GM23338 (cell line): Measurements from ENCODE around the gene ECE1. TPM values are rescaled to one million over a fixed set of nuclear protein-coding genes. Genes with fewer than 3 reads are reported as not detected.

Experiments
- ATAC-seq: fragments of 200-7000 bp; cut with Tn5 transposase; 3 replicates; pipeline ENCODE4 v1.9.1; 2020
- DNase-seq: peaks from one replicate; pipeline ENCODE4 v3.0.0-alpha.2; 2015; ENCODE audit warnings: low spot score
- H2AFZ ChIP-seq: fragments of 200-600 bp; sonication (generic); 2 replicates; pipeline ENCODE4 v1.8.0; 2016; ENCODE audit warnings: antibody characterized with exemption, mild to moderate bottlenecking, moderate library complexity
- H3F3A ChIP-seq: fragments of 200-600 bp; sonication (generic); replicated peaks from 2 replicates; pipeline ENCODE4 v1.8.0; 2017; ENCODE audit warnings: antibody characterized with exemption, mixed run types, low read depth
- H3K27ac ChIP-seq: fragments of 200-600 bp; sonication (generic); 2 replicates; pipeline ENCODE4 v1.6.1; 2016; ENCODE audit warnings: low read depth
- H3K27me3 ChIP-seq: fragments of 200-600 bp; sonication (generic); 2 replicates; pipeline ENCODE4 v1.8.0; 2016; ENCODE audit warnings: mild to moderate bottlenecking, mixed run types, moderate library complexity; ENCODE audit not compliant: insufficient read depth
- H3K36me3 ChIP-seq: fragments of 200-600 bp; sonication (generic); 2 replicates; pipeline ENCODE4 v1.8.0; 2016; ENCODE audit warnings: mild to moderate bottlenecking; ENCODE audit not compliant: insufficient read depth
- H3K4me1 ChIP-seq: fragments of 200-600 bp; sonication (generic); 2 replicates; pipeline ENCODE4 v1.8.0; 2016; ENCODE audit warnings: mild to moderate bottlenecking, moderate library complexity; ENCODE audit not compliant: insufficient read depth
- H3K4me2 ChIP-seq: fragments of 200-600 bp; sonication (generic); 2 replicates; pipeline ENCODE4 v1.7.1; 2017; ENCODE audit warnings: mixed run types
- H3K4me3 ChIP-seq: fragments of 200-600 bp; sonication (generic); 2 replicates; pipeline ENCODE4 v1.6.1; 2016; ENCODE audit warnings: mixed run types
- H3K79me2 ChIP-seq: fragments of 200-600 bp; sonication (generic); replicated peaks from 2 replicates; pipeline ENCODE4 v1.8.0; 2017; ENCODE audit warnings: mild to moderate bottlenecking; ENCODE audit not compliant: insufficient read depth
- H3K9me2 ChIP-seq: fragments of 200-600 bp; sonication (generic); 2 replicates; pipeline ENCODE4 v1.8.0; 2017; ENCODE audit not compliant: insufficient read depth
- H4K20me1 ChIP-seq: fragments of 200-600 bp; sonication (generic); replicated peaks from 2 replicates; pipeline ENCODE4 v1.8.0; 2017; ENCODE audit warnings: mild to moderate bottlenecking; ENCODE audit not compliant: insufficient read depth
- H3K27ac Mint-ChIP-seq: 2 replicates; pipeline ENCODE4 v1.8.0; 2020; ENCODE audit warnings: inconsistent platforms, mild to moderate bottlenecking, moderate library complexity, mixed read lengths
- H3K27me3 Mint-ChIP-seq: 3 replicates; pipeline ENCODE4 v1.8.0; 2022; ENCODE audit warnings: low read depth, mild to moderate bottlenecking, moderate library complexity, mixed read lengths, inconsistent platforms; ENCODE audit not compliant: insufficient read depth, poor library complexity
- H3K36me3 Mint-ChIP-seq: 3 replicates; pipeline ENCODE4 v1.8.0; 2021; ENCODE audit warnings: low read depth, mild to moderate bottlenecking, inconsistent platforms, moderate library complexity, mixed read lengths
- H3K4me1 Mint-ChIP-seq: 3 replicates; pipeline ENCODE4 v1.8.0; 2020; ENCODE audit warnings: mild to moderate bottlenecking, inconsistent platforms, mixed read lengths
- H3K4me3 Mint-ChIP-seq: 3 replicates; pipeline ENCODE4 v1.8.0; 2021; ENCODE audit warnings: moderate library complexity, mild to moderate bottlenecking, inconsistent platforms, mixed read lengths
- H3K9me3 Mint-ChIP-seq: 3 replicates; pipeline ENCODE4 v1.8.0; 2020; ENCODE audit warnings: moderate library complexity, mild to moderate bottlenecking, inconsistent platforms, mixed read lengths
- CREB1 ChIP-seq: fragments of 250-450 bp; sonication (Bioruptor Pico); IDR thresholded peaks from 2 replicates; pipeline ENCODE4 v1.5.0; 2020; ENCODE audit warnings: low read depth, mild to moderate bottlenecking, moderate library complexity
- NANOG ChIP-seq: IDR thresholded peaks from 2 replicates; pipeline ENCODE4 v1.6.1; 2016; ENCODE audit warnings: antibody characterized with exemption, borderline replicate concordance
- POLR2AphosphoS5 ChIP-seq: IDR thresholded peaks from 2 replicates; pipeline ENCODE4 v1.6.1; 2016; ENCODE audit warnings: antibody characterized with exemption, low read depth
- REST ChIP-seq: IDR thresholded peaks from one replicate; pipeline ENCODE4 v1.6.1; 2018; ENCODE audit warnings: antibody characterized with exemption; ENCODE audit not compliant: unreplicated experiment
- STAT1 ChIP-seq: IDR thresholded peaks from one replicate; pipeline ENCODE4 v1.6.1; 2016; ENCODE audit warnings: antibody characterized with exemption; ENCODE audit not compliant: unreplicated experiment
- ZNF114 ChIP-seq: fragments of 250-450 bp; sonication (Bioruptor Pico); IDR thresholded peaks from 2 replicates; pipeline ENCODE4 v1.5.0; 2020; ENCODE audit warnings: mild to moderate bottlenecking, moderate library complexity
- ZNF331 ChIP-seq: fragments of 250-450 bp; sonication (Bioruptor Pico); IDR thresholded peaks from 2 replicates; pipeline ENCODE4 v1.5.0; 2020; ENCODE audit warnings: low read depth, mild to moderate bottlenecking, moderate library complexity
- polyA plus RNA-seq: library from polyadenylated mRNA; unstranded; fragments of >200 nt; fragmentation: Nextera tagmentation; extraction: Ambion mirVana; gene quantifications from 2 replicates; pipeline ENCODE4 v1.2.1, GENCODE V29; 2016
- total RNA-seq: library from RNA; depleted of rRNA; stranded (reverse); fragments of >200 nt; shearing (Covaris generic); gene quantifications from 2 replicates; pipeline ENCODE4 v1.2.3, GENCODE V29; 2014

ECE1 gene
- total and polyA plus RNA-seq, 2 experiments from 2014 or later, result 11.0 to 45.0 TPM

DNA sequence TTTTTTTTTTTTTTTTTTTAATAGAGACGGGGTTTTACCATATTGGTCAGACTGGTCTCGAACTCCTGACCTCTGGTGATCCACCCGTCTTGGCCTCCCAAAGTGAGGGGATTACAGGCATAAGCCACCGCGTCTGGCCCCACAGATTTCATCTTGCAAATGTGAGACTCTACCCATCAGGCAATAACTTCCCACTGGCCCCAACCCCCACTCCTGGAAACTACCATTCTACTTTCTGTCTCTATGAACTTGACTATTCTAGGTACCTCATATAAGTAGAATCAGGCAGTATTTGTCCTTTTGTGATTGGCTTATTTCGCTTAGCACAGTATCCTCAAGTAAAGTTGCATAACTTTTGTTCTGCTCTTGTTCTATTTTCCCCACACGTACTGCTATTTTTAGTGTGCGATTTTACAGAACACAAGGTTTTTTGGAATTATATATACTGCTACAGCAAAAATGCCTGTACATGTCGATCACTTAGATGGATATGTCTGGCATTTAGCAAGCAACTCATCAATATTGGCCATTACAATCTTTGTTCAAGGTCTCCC lies 40.2 kb downstream of the ECE1 start:
- Mint-ChIP-seq H3K9me3 (no peaks in the 10 kb centered on the region; the same call in 2 of the 3 replicates), H3K27ac (peak overlapping the region; percentile 58; the same call in 1 of the 2 replicates), H3K27me3 (peaks cover 8% of the 10 kb centered on the region), H3K36me3 (peaks cover 8% of the 10 kb centered on the region; the same call in 2 of the 3 replicates), H3K4me1 (no peaks in the 10 kb centered on the region), H3K4me3 (no peak overlapping the region)
- Histone ChIP-seq H3K4me1 (no peaks in the 10 kb centered on the region), H3F3A (no peaks in the 10 kb centered on the region), H3K4me2 (no peak overlapping the region), H3K27ac (no peak overlapping the region), H3K27me3 (no peaks in the 10 kb centered on the region), H3K79me2 (no peaks in the 10 kb centered on the region), H4K20me1 (peaks cover 8% of the 10 kb centered on the region; the same call in 1 of the 2 replicates), H3K9me2 (no peaks in the 10 kb centered on the region), H3K4me3 (no peak overlapping the region), H3K36me3 (no peaks in the 10 kb centered on the region), H2AFZ (no peak overlapping the region)
- DNase-seq, result no peak
- ATAC-seq, result no peak
- TF ChIP-seq REST (no peak), ZNF114 (no peak)

- no peaks in the 10 kb centered on the region; the same call in 1 of the 2 replicates for H3K36me3 ChIP-seq
- peaks cover 12% of the 10 kb centered on the region; the same call in 2 of the 3 replicates for H3K36me3 Mint-ChIP-seq
These were observed 42.2 kb downstream of the ECE1 start for GRCh38 chr1:21247892-21248715.

More at GRCh38 chr1:21247892-21248715, 42.2 kb downstream of the ECE1 start:
- no peaks in the 10 kb centered on the region for H3K27me3 ChIP-seq
- no peaks in the 10 kb centered on the region for H3K4me1 Mint-ChIP-seq
- H3K79me2 ChIP-seq, result no peaks in the 10 kb centered on the region
- TF ChIP-seq CREB1 (CRISPR knock-in tag), result no peak
- no peak for TF ChIP-seq NANOG
- no peak for TF ChIP-seq STAT1
- TF ChIP-seq ZNF331, result no peak
- TF ChIP-seq POLR2AphosphoS5, result no peak
- no peak for TF ChIP-seq REST
- H3K27ac ChIP-seq, result no peak overlapping the region
- H3K4me3 ChIP-seq, result no peak overlapping the region
- no peaks in the 10 kb centered on the region; the same call in 2 of the 3 replicates for H3K9me3 Mint-ChIP-seq
- ATAC-seq (no peak), DNase-seq (no peak)
- no peak overlapping the region for H3K4me2 ChIP-seq
- H4K20me1 ChIP-seq, result peaks cover 8% of the 10 kb centered on the region; the same call in 1 of the 2 replicates
- no peak overlapping the region for H2AFZ ChIP-seq
- H3K4me1 ChIP-seq, result no peaks in the 10 kb centered on the region
- H3F3A ChIP-seq, result no peaks in the 10 kb centered on the region
- H3K27me3 Mint-ChIP-seq, result peaks cover 8% of the 10 kb centered on the region
- no peaks in the 10 kb centered on the region for H3K9me2 ChIP-seq
- H3K27ac Mint-ChIP-seq, result no peak overlapping the region
- H3K4me3 Mint-ChIP-seq, result no peak overlapping the region
